A673 (cell line): ENCODE data around the gene ARF6. TPM values are rescaled to one million over a fixed set of nuclear protein-coding genes. Genes with fewer than 3 reads are reported as not detected.

Experiments used
- BruUV-seq: library from RNA; stranded (reverse); fragments of 400-500 nt; replicated peaks from 2 replicates; lab custom pipeline; 2021; lab: Mats Ljungman, UMichigan
- CTCF ChIA-PET: fragments of 300-600 bp; sonication (Branson Sonifier 250); formaldehyde crosslinking; loops from one replicate; lab custom pipeline; 2022; ENCODE audit warnings: antibody characterized with exemption; lab: Charles Lee
- POLR2A ChIA-PET: fragments of 300-600 bp; sonication (Branson Sonifier 250); formaldehyde crosslinking; loops from one replicate; lab custom pipeline; 2022; ENCODE audit warnings: antibody characterized with exemption; ENCODE audit not compliant: low non-redundant PET; lab: Charles Lee
- DNase-seq: peaks from one replicate; pipeline ENCODE4 v3.0.0-alpha.2; 2015; ENCODE audit warnings: low spot score
- H3K27ac ChIP-seq: fragments of 200-600 bp; sonication (generic); 2 replicates; pipeline ENCODE4 v1.5.1; 2016; ENCODE audit warnings: mixed run types, low read depth, mild to moderate bottlenecking, mixed read lengths, antibody characterized with exemption, low read length; ENCODE audit not compliant: poor library complexity, severe bottlenecking
- H3K27me3 ChIP-seq: fragments of 200-600 bp; sonication (generic); replicated peaks from 2 replicates; pipeline ENCODE4 v1.6.1; 2017; ENCODE audit warnings: mixed run types, low read depth, mild to moderate bottlenecking, mixed read lengths, antibody characterized with exemption, low read length; ENCODE audit not compliant: insufficient read depth, poor library complexity
- H3K36me3 ChIP-seq: fragments of 200-600 bp; sonication (generic); 2 replicates; pipeline ENCODE4 v1.6.1; 2016; ENCODE audit warnings: mixed run types, mild to moderate bottlenecking, mixed read lengths, antibody characterized with exemption, low read length; ENCODE audit not compliant: insufficient read depth, poor library complexity, severe bottlenecking
- H3K4me1 ChIP-seq: fragments of 200-600 bp; sonication (generic); 2 replicates; pipeline ENCODE4 v1.6.1; 2017; ENCODE audit warnings: mixed run types, mild to moderate bottlenecking, mixed read lengths, antibody characterized with exemption, low read length; ENCODE audit not compliant: insufficient read depth, poor library complexity, severe bottlenecking
- H3K4me3 ChIP-seq: fragments of 200-600 bp; sonication (generic); 2 replicates; pipeline ENCODE4 v1.5.1; 2016; ENCODE audit warnings: low read depth, mixed run types, mild to moderate bottlenecking, mixed read lengths, low read length; ENCODE audit not compliant: poor library complexity, severe bottlenecking
- H3K9me3 ChIP-seq: fragments of 200-600 bp; sonication (generic); 2 replicates; pipeline ENCODE4 v1.6.1; 2016; ENCODE audit warnings: mixed run types, low read depth, mild to moderate bottlenecking, mixed read lengths, antibody characterized with exemption, low read length; ENCODE audit not compliant: poor library complexity, severe bottlenecking
- EZH2 ChIP-seq: fragments of 200-600 bp; sonication (generic); IDR thresholded peaks from 2 replicates; pipeline ENCODE4 v1.6.1; 2017; ENCODE audit warnings: borderline replicate concordance, low read depth, mild to moderate bottlenecking, mixed read lengths, antibody characterized with exemption, low read length; ENCODE audit not compliant: poor library complexity, severe bottlenecking
- intact Hi-C: fragments of 100-400 bp; cut with micrococcal nuclease; formaldehyde crosslinking; loops from one replicate; pipeline ENCODE4 v1.10.0; 2022; ENCODE audit not compliant: unreplicated experiment
- total RNA-seq: library from RNA; stranded (reverse); gene quantifications from 2 replicates; pipeline ENCODE4 v1.2.3, GENCODE V29; 2021
- TF ChIP-seq, protein P1 (sequence below): fragments of 300-800, 200-600 bp; sonication (generic); conservative IDR thresholded peaks from 2 replicates; pipeline ENCODE4 v1.5.1; 2017; ENCODE audit warnings: low read depth, mild to moderate bottlenecking, antibody characterized with exemption, low read length, moderate library complexity, mixed read lengths

Gene ARF6
- total RNA-seq, 1 experiment from 2014 or later, result 67.6 TPM

DNA sequence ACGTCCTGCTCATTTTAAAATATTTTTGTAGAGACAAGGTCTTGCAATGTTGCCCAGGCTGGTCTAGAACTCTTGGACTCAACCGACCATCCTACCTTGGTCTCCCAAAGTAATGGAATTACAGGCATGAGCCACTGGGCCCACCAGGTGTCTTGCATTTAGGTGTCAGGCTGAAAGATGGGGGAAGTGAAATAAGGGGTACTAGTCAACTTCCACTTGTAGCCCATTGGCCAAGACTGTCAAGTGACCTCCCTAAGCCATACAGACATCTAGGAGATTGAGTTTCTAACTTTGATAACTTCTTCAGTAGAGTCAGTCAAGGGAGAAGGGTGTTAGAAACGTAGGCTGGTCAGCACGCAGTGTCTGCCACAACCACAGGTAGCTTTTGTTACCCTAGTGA, 32.0 kb downstream of the ARF6 start:
- peaks cover 26% of the 10 kb centered on the region for H3K4me1 ChIP-seq
- intact Hi-C loops, result no loop called here
- no peak for DNase-seq
- TF ChIP-seq, protein P1, sequence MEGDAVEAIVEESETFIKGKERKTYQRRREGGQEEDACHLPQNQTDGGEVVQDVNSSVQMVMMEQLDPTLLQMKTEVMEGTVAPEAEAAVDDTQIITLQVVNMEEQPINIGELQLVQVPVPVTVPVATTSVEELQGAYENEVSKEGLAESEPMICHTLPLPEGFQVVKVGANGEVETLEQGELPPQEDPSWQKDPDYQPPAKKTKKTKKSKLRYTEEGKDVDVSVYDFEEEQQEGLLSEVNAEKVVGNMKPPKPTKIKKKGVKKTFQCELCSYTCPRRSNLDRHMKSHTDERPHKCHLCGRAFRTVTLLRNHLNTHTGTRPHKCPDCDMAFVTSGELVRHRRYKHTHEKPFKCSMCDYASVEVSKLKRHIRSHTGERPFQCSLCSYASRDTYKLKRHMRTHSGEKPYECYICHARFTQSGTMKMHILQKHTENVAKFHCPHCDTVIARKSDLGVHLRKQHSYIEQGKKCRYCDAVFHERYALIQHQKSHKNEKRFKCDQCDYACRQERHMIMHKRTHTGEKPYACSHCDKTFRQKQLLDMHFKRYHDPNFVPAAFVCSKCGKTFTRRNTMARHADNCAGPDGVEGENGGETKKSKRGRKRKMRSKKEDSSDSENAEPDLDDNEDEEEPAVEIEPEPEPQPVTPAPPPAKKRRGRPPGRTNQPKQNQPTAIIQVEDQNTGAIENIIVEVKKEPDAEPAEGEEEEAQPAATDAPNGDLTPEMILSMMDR, result no peak
- no peak for TF ChIP-seq EZH2
- POLR2A ChIA-PET, result no interaction called here
- CTCF ChIA-PET, result no interaction called here
- no peak overlapping the region for H3K4me3 ChIP-seq
- no peaks in the 10 kb centered on the region for H3K27me3 ChIP-seq
- no TSS peak for BruUV-seq
- no peaks in the 10 kb centered on the region for H3K36me3 ChIP-seq
- H3K9me3 ChIP-seq, result no peaks in the 10 kb centered on the region
- H3K27ac ChIP-seq, result no peak overlapping the region

DNA sequence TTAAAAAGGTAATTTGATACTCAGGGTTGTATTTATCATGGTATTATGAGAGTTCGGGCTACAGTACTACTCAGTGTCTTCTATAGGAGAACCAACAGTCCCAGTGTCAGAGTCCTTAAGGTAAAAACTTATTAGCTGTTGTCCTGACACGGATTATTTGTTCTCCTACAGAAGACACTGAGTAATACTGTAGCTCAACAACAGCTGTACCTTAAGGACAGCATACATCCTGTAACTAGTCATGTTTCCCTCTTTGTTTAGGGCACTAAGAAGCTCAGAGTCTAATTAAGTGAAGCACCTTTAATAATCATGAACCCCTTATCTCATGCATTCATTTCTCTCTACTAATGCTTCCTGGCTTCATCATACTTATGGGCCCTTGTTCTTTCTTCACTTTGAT, 33.9 kb downstream of the ARF6 start:
- BruUV-seq, result no TSS peak
- no peak overlapping the region for H3K27ac ChIP-seq
- POLR2A ChIA-PET, result no interaction called here
- H3K9me3 ChIP-seq, result no peaks in the 10 kb centered on the region
- CTCF ChIA-PET, result no interaction called here
- no peak overlapping the region for H3K4me3 ChIP-seq
- H3K27me3 ChIP-seq, result no peaks in the 10 kb centered on the region
- H3K36me3 ChIP-seq, result no peaks in the 10 kb centered on the region
- intact Hi-C loops, result no loop called here
- TF ChIP-seq, protein P1, result no peak
- TF ChIP-seq EZH2, result no peak
- no peak for DNase-seq
- H3K4me1 ChIP-seq, result peaks cover 12% of the 10 kb centered on the region

DNA sequence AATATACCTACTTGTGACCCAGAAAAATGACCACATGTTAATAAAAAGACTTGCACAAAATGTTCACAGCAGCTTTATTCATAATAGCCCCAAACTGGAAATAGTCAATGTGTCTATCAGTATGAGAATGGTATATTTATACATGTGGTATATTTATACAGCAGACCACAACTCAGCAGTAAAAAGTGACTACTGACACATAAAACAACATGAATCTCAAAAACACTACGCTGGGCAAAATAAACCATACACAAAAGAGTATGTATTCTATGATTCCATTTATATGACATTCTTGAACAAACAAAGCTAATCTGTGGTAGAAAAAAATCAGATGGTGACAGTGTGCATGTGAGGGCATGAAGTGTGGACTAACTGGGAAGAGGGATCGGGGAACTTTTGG, 35.1 kb downstream of the ARF6 start:
- POLR2A ChIA-PET, result no interaction called here
- H3K36me3 ChIP-seq, result no peaks in the 10 kb centered on the region
- no peak overlapping the region for H3K27ac ChIP-seq
- CTCF ChIA-PET, result no interaction called here
- H3K4me3 ChIP-seq, result no peak overlapping the region
- TF ChIP-seq, protein P1, result no peak
- TF ChIP-seq EZH2, result no peak
- no TSS peak for BruUV-seq
- intact Hi-C loops, result no loop called here
- H3K9me3 ChIP-seq, result no peaks in the 10 kb centered on the region
- no peak for DNase-seq
- H3K27me3 ChIP-seq, result no peaks in the 10 kb centered on the region
- H3K4me1 ChIP-seq, result peaks cover 7% of the 10 kb centered on the region
